GM19324 (cell line): ENCODE measurements around the gene NUP210L.

ENCODE experiments used
- ATAC-seq: cut with Tn5 transposase; IDR thresholded peaks from one replicate; pipeline ENCODE4 v1.9.1; 2021; ENCODE audit warnings: mild to moderate bottlenecking, moderate library complexity; ENCODE audit not compliant: unreplicated experiment, low FRiP score

NUP210L gene

GRCh38 chr1:153970346-153970745 is 184.5 kb downstream of the NUP210L start:
- ATAC-seq = no peak

GRCh38 chr1:153968972-153969371 is 185.9 kb downstream of the NUP210L start:
- no peak for ATAC-seq

DNA sequence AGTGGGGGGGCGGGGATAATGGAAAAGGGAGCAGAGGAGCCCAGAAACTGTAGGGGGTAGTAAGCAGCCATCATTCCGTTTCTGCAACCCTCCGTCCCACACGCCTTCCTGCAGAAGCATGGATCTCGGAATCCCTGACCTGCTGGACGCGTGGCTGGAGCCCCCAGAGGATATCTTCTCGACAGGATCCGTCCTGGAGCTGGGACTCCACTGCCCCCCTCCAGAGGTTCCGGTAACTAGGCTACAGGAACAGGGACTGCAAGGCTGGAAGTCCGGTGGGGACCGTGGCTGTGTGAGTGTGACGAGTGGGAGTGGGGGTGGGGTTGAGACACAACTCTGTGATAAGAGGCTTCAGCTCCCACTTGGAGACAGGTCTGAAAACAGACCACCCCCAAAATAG is 186.5 kb downstream of the NUP210L start:
- ATAC-seq = no peak

- ATAC-seq = no peak
Measured at GRCh38 chr1:153968000-153968363, 186.9 kb downstream of the NUP210L start.

- peak; percentile 65 for ATAC-seq
Measured at GRCh38 chr1:153967107-153967999, 187.5 kb downstream of the NUP210L start, which contains the start of gene CREB3L4. Gene CREB3L4, plus strand, starts transcription at chr1:153967902. Its CDS starts 624 bp downstream, at chr1:153968526.

GRCh38 chr1:153963850-153964331 is 191.0 kb downstream of the NUP210L start:
- no peak for ATAC-seq

- peak; percentile 57 for ATAC-seq
Measured at GRCh38 chr1:153963030-153963849, 191.6 kb downstream of the NUP210L start, which contains the start of gene SLC39A1. Gene SLC39A1, minus strand, starts transcription at chr1:153963537. Its CDS starts 822 bp downstream, at chr1:153962715.

- no peak for ATAC-seq
Measured at GRCh38 chr1:153962088-153963029, 192.5 kb downstream of the NUP210L start.

DNA sequence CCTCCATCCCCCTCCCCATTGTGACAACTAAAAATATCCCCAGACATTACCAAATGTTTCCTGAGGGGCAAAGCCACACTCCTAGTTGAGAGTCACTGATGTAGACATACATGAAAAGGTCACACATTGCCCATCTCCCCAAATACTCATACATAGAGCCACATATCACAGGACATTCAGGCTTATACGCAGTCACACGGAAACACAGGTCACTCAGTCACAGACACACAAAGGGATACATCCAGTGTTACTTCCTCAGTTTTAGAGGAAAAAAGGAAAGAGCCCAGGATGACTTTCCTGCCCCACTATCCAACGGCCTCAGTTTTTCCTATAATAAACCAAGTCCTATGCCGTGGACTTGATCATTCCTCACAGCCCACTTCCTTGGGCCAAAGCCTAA is 193.5 kb downstream of the NUP210L start:
- ATAC-seq = no peak

- ATAC-seq = no peak
Measured at GRCh38 chr1:153960206-153960605, 194.7 kb downstream of the NUP210L start.

DNA sequence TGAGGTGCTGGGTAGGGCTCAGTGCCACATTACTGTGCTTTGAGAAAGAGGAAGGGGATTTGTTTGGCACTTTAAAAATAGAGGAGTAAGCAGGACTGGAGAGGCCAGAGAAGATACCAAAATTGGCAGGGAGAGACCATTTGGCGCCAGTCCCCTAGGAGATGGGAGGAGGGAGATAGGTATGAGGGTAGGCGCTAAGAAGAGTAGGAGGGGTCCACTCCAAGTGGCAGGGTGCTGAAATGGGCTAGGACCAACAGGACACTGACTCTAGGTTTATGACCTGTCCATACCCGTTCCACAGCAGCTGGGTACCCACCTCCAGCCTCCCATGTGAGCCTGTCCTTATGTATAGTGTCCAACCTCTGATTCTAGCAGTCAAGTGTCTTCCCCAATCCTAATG is 195.4 kb downstream of the NUP210L start:
- no peak for ATAC-seq

GRCh38 chr1:153958961-153959260 is 196.0 kb downstream of the NUP210L start:
- no peak for ATAC-seq

DNA sequence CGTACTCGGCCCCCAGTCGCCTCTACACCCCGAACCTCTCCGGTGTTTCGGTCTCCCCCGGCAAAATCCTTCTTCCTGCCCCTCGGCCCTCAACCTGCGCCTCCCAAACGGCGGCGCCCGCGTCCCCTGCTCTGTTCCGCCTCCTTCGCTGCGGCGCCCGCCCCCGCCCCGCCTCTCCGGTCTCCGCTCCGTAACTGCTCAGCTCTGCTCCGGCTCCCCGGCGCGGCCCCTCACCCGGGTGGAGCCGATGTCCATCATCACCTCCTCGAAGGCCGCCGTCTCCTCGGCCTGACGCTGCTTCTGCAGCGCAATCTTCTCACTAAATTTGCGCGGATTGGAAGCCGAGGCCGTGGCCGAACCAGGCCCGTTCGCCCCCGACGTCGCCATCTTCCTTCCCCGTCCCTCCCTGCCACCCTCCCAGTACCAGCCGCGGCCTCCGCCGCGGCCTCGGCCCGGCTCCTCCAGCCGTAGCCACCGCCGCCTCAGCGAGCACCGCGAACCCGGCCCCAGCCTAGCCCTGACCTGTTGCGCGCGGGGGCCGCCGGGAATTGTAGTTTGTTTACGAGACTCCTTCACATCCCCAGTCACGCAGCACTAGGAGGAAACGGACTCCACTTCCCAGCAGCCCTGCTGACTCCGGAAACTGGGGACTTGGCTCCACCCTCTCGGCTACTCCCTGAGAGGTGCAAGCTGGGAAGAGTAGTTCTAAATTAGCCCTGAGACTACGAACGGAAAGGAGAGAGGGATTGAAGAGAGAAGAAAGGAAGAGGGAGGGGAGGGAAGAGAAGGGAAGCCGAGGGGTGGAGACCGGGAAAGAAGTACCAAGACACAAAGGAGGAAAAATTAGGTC is 196.5 kb downstream of the NUP210L start, which contains the start of gene CRTC2:
TSS of gene CRTC2 (minus strand) at position 502 of the 850 bp plus-strand sequence. CDS start at position 387, 115 bp downstream.
- peak; percentile 65 for ATAC-seq

GRCh38 chr1:153957744-153958110 is 197.1 kb downstream of the NUP210L start:
- ATAC-seq = peak; percentile 12

DNA sequence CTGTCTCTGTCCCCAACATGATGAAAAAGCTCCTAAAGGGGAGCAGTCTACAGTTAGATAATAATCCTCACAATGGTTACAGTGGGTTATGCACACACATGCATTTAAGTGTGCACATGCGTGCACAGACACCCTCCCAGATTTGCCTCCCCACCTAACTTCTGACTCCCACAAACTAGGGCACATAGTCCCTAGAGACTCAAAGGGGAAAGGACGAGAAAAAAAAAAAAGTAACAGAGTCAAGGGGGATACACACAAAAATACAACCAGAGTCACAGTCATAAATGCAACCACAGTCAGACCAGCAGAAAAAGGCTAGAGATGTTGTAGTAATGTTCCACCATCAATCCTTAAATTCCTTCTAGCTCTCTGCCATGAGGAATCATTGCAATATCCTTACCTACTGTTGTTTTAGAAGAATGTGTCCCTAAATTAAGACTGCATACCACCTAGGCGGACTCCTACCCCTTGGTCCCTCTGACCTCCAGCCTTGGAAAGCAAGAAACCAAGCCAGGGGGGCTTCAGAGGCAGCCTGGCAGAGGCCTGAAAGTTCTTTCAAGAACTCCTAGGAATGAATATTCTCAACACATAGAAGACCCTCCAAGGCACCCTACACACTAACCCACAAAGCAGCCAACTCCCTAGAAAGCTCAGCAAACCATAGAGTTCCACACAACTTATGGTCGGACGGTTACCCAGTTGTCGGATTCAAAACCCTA is 197.7 kb downstream of the NUP210L start:
- no peak for ATAC-seq

GRCh38 chr1:153954826-153955225 is 200.0 kb downstream of the NUP210L start:
- ATAC-seq = no peak

DNA sequence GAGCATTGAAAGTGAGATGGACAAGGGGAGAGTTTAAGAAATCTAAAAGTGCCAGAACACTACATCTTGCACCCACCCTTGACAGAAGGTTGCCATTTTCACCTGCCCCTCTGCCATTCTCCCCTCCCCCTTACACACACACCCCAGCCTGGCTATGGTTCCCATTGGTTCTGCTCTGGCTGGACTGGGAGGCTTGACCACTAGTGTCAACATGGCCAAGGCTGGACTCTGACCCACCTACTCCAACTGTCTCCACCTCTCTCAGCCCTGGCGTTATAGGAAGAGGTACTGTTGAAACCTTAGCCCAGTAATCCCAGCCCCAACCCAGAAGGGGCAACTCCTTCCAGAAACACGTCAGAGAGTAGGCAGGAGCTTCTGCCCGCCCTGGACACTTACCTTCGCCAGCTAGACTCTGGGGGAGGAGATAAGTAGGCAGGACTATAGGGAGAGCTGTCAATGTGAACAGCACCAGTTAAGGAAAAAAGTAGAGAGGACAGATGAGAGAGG is 201.0 kb downstream of the NUP210L start:
- no peak for ATAC-seq

DNA sequence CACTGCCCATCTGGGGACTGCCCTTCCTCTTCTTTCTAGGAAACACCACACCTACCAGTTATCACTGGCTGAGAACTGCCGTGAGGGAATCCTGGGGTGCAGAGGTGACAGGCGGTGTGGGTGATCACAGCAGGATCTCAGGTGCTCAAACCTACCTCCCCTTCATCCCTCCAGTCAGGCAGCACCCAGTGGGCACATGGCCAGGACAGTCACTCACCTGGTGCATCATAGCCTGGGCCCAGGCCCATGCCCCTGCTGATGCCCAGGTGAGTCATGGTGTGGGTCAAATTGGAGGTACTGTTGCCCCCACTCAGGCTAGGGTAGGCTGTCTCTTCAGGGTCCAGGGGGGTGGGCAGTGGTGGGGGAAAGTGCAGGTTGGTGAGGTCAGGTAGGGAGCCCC is 203.1 kb downstream of the NUP210L start:
- ATAC-seq = no peak
